ENCODE measurements around the gene CLEC18B.
"Not testable (repeated sequence)": the region's sequence is repeated elsewhere in the genome, so short reads cannot be mapped to it uniquely, and the experiment has no call there.

- TF ChIP-seq, protein P1, sequence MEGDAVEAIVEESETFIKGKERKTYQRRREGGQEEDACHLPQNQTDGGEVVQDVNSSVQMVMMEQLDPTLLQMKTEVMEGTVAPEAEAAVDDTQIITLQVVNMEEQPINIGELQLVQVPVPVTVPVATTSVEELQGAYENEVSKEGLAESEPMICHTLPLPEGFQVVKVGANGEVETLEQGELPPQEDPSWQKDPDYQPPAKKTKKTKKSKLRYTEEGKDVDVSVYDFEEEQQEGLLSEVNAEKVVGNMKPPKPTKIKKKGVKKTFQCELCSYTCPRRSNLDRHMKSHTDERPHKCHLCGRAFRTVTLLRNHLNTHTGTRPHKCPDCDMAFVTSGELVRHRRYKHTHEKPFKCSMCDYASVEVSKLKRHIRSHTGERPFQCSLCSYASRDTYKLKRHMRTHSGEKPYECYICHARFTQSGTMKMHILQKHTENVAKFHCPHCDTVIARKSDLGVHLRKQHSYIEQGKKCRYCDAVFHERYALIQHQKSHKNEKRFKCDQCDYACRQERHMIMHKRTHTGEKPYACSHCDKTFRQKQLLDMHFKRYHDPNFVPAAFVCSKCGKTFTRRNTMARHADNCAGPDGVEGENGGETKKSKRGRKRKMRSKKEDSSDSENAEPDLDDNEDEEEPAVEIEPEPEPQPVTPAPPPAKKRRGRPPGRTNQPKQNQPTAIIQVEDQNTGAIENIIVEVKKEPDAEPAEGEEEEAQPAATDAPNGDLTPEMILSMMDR (IDR thresholded peaks at IDR 0.05) = not testable (repeated sequence)
- TF ChIP-seq POLR2A (IDR thresholded peaks at IDR 0.05) = not testable (repeated sequence)
Measured at GRCh38 chr16:74370338-74371135, 50.7 kb downstream of the CLEC18B start.
